Prostate gland (tissue), 2 donors: ENCODE measurements around the gene WDFY4. TPM values are rescaled to one million over a fixed set of nuclear protein-coding genes. Genes with fewer than 3 reads are reported as not detected.

Experiments
- DNase-seq: peaks from one replicate; pipeline ENCODE4 v3.0.0-alpha.2; 2019; ENCODE audit warnings: low spot score
- H3K27ac ChIP-seq, 2 donors: fragments of 200-600 bp; sonication (generic); 2 replicates each; pipeline ENCODE4 v1.5.1; 2017 to 2019
- H3K27me3 ChIP-seq: fragments of 200-600 bp; sonication (generic); replicated peaks from 2 replicates; pipeline ENCODE4 v1.5.1; 2019; ENCODE audit not compliant: insufficient read depth
- H3K36me3 ChIP-seq, 2 donors: fragments of 200-600 bp; sonication (generic); 1 replicate in 1 of 2; 2 replicates in 1 of 2; pipeline versions ENCODE4 v1.5.1 to v1.8.1; 2017 to 2019
- H3K4me1 ChIP-seq: fragments of 200-600 bp; sonication (generic); replicated peaks from 2 replicates; pipeline ENCODE4 v1.5.1; 2019
- H3K4me3 ChIP-seq, 2 donors: fragments of 200-600 bp; sonication (generic); 2 replicates each; pipeline ENCODE4 v1.5.1; 2017 to 2019
- H3K9me3 ChIP-seq: fragments of 200-600 bp; sonication (generic); 2 replicates; pipeline ENCODE4 v1.5.1; 2017
- CTCF ChIP-seq, 4 experiments: fragments of 200-600 bp in 2 of 4; fragments of 450-650 bp in 2 of 4; sonication (generic) in 2 of 4; IDR thresholded peaks; 1 replicate in 3 of 4; 2 replicates in 1 of 4; pipeline ENCODE4 v1.5.1; 2016 to 2019; ENCODE audit warnings: antibody characterized with exemption in 4 of 4, mild to moderate bottlenecking in 2 of 4, moderate library complexity in 2 of 4
- POLR2A ChIP-seq: fragments of 450-650 bp; IDR thresholded peaks from one replicate; pipeline ENCODE4 v1.6.1; 2016; ENCODE audit warnings: antibody characterized with exemption, mild to moderate bottlenecking
- POLR2AphosphoS5 ChIP-seq: sonication (generic); formaldehyde crosslinking; IDR thresholded peaks from one replicate; pipeline ENCODE4 v1.6.1; 2017; ENCODE audit warnings: antibody characterized with exemption
- WGBS: methylation state at CpG from one replicate; pipeline ENCODE4 v1.1.5; 2018; 5-methylcytosine and 5-hydroxymethylcytosine counted together
- intact Hi-C: fragments of 100-400 bp; cut with DNase I; formaldehyde crosslinking; loops from one replicate; pipeline ENCODE4 v1.14.2; 2022
- total RNA-seq, 2 donors: library from RNA; depleted of rRNA; stranded (reverse); fragments of >200 nt; gene quantifications; one replicate each; pipeline ENCODE4 v1.1.0, GENCODE V29; 2016

Gene WDFY4
- total RNA-seq, 2 donors from 2014 or later, result 0.59 to 5.7 TPM

- no peak overlapping the region for H3K27ac ChIP-seq
- H3K27me3 ChIP-seq, result no peaks in the 10 kb centered on the region
- no peaks in the 10 kb centered on the region for H3K4me1 ChIP-seq
- H3K4me3 ChIP-seq, result no peak overlapping the region
- 24% methylated on average over 2 of the region's 2 CpGs for WGBS
- H3K9me3 ChIP-seq, result no peaks in the 10 kb centered on the region
- no peaks in the 10 kb centered on the region for H3K36me3 ChIP-seq
- no peak for DNase-seq
- no peak for TF ChIP-seq POLR2AphosphoS5
- no peak for TF ChIP-seq POLR2A
- TF ChIP-seq CTCF (IDR thresholded peaks at IDR 0.05), result no peak
- intact Hi-C loops, result no loop called here
These were observed 97.7 kb downstream of the WDFY4 start for GRCh38 chr10:48782386-48782785.

GRCh38 chr10:48784031-48784430 lies 99.4 kb downstream of the WDFY4 start:
- intact Hi-C loops, result no loop called here
- Histone ChIP-seq H3K9me3 (no peaks in the 10 kb centered on the region), H3K27ac (no peak overlapping the region), H3K4me3 (no peak overlapping the region), H3K4me1 (no peaks in the 10 kb centered on the region), H3K36me3 (no peaks in the 10 kb centered on the region), H3K27me3 (no peaks in the 10 kb centered on the region)
- no peak for DNase-seq
- 67% methylated on average over 2 of the region's 2 CpGs for WGBS
- TF ChIP-seq POLR2A, result no peak
- TF ChIP-seq CTCF (IDR thresholded peaks at IDR 0.05), result no peak
- no peak for TF ChIP-seq POLR2AphosphoS5

GRCh38 chr10:48785796-48786195 lies 101.1 kb downstream of the WDFY4 start:
- 79% methylated on average over 2 of the region's 2 CpGs for WGBS
- no peak overlapping the region for H3K27ac ChIP-seq
- DNase-seq, result no peak
- intact Hi-C loops, result no loop called here
- TF ChIP-seq POLR2AphosphoS5 (no peak), POLR2A (no peak), CTCF (IDR thresholded peaks at IDR 0.05) (no peak)
- H3K4me3 ChIP-seq, result no peak overlapping the region
- H3K9me3 ChIP-seq, result no peaks in the 10 kb centered on the region
- no peaks in the 10 kb centered on the region for H3K36me3 ChIP-seq
- no peaks in the 10 kb centered on the region for H3K27me3 ChIP-seq
- no peaks in the 10 kb centered on the region for H3K4me1 ChIP-seq

- no peaks in the 10 kb centered on the region for H3K27me3 ChIP-seq
- WGBS, result 81% methylated on average over 4 of the region's 4 CpGs
- no peaks in the 10 kb centered on the region for H3K4me1 ChIP-seq
- intact Hi-C loops, result no loop called here
- no peak overlapping the region for H3K27ac ChIP-seq
- H3K36me3 ChIP-seq, result no peaks in the 10 kb centered on the region
- TF ChIP-seq POLR2A (no peak), POLR2AphosphoS5 (no peak), CTCF (IDR thresholded peaks at IDR 0.05) (no peak)
- no peak for DNase-seq
- H3K9me3 ChIP-seq, result no peaks in the 10 kb centered on the region
- H3K4me3 ChIP-seq, result no peak overlapping the region
These were observed 102.1 kb downstream of the WDFY4 start for GRCh38 chr10:48786606-48787282.

- TF ChIP-seq POLR2A (no peak), CTCF (IDR thresholded peaks at IDR 0.05) (no peak), POLR2AphosphoS5 (no peak)
- H3K4me1 ChIP-seq, result no peaks in the 10 kb centered on the region
- no peak for DNase-seq
- H3K4me3 ChIP-seq, result no peak overlapping the region
- H3K9me3 ChIP-seq, result no peaks in the 10 kb centered on the region
- H3K36me3 ChIP-seq, result no peaks in the 10 kb centered on the region
- intact Hi-C loops, result no loop called here
- H3K27me3 ChIP-seq, result no peaks in the 10 kb centered on the region
- 52% methylated on average over 5 of the region's 5 CpGs for WGBS
- H3K27ac ChIP-seq, result no peak overlapping the region
These were observed 103.9 kb downstream of the WDFY4 start for GRCh38 chr10:48788554-48788953.
